Skeletal muscle satellite cell (primary cell): ENCODE results near the gene CDK5R2.

Experiments
- H3K27me3 ChIP-seq: 2 replicates; pipeline ENCODE4 v1.7.0; 2013; ENCODE audit warnings: low read length; ENCODE audit not compliant: control insufficient read depth, insufficient read depth
- H3K36me3 ChIP-seq: 2 replicates; pipeline ENCODE4 v1.7.0; 2013; ENCODE audit warnings: mild to moderate bottlenecking, control low read depth, low read length; ENCODE audit not compliant: insufficient read depth
- H3K4me1 ChIP-seq: 2 replicates; pipeline ENCODE4 v1.7.0; 2013; ENCODE audit warnings: low read length; ENCODE audit not compliant: control insufficient read depth, insufficient read depth
- H3K4me2 ChIP-seq: 2 replicates; pipeline ENCODE4 v1.7.0; 2013; ENCODE audit warnings: mild to moderate bottlenecking, low read length
- H3K4me3 ChIP-seq: 2 replicates; pipeline ENCODE4 v1.7.0; 2013; ENCODE audit warnings: low read length
- H3K9ac ChIP-seq: 2 replicates; pipeline ENCODE4 v1.7.0; 2013; ENCODE audit warnings: mild to moderate bottlenecking, low read depth, low read length, moderate library complexity
- H3K9me3 ChIP-seq: replicated peaks from 2 replicates; pipeline ENCODE4 v1.7.0; 2013; ENCODE audit warnings: mild to moderate bottlenecking, control low read depth, low read length

The CDK5R2 gene

GRCh38 chr2:218983934-218984238 is 24.4 kb downstream of the CDK5R2 start:
- Histone ChIP-seq H3K4me2 (no peak overlapping the region), H3K4me1 (peaks cover 9% of the 10 kb centered on the region), H3K9ac (no peak overlapping the region), H3K36me3 (no peaks in the 10 kb centered on the region), H3K27me3 (peaks cover 76% of the 10 kb centered on the region), H3K4me3 (no peak overlapping the region), H3K9me3 (no peaks in the 10 kb centered on the region)

DNA sequence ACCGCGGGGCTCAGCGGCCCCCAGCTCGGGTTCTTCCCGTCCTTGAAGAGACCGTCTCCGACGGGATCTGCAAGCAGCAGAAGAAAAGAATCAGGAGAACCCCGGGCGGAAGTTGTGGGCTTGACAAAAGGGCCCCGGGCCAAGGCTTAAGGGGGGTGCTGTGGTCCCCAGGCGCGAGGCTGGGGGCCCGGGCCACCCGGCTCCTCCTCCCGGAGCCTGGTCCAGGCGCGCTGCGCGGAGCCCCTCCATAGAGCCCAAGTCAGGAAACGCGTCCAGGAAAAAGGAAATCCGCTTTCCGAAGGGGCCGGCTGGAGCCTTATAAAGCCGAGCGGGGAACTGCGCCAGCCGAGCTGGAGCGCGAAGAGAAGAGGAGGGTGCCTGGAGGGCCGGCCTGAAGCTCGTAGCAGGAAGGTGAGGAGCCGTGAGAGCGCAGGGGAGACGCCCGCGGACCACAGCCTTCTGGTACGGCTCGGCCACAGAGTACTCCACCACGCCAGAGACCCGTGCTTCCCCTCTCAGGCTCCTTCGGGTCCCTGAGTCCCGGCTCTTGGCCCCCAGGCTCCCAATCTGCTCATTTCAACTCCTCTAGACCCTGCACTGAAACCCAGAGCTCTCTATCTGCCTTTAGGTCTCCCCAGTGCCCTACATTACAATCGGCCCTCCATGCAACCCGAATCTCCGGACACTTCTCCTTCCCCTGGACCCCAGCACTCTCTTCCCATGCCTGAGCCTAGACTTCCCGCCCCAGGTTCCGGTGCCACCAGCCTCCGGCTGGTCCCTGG is 25.0 kb downstream of the CDK5R2 start:
- Histone ChIP-seq H3K27me3 (peaks cover 82% of the 10 kb centered on the region), H3K4me3 (no peak overlapping the region), H3K36me3 (no peaks in the 10 kb centered on the region), H3K9me3 (no peaks in the 10 kb centered on the region), H3K4me2 (peak overlapping the region; percentile 11), H3K4me1 (peaks cover 9% of the 10 kb centered on the region), H3K9ac (no peak overlapping the region)

- Histone ChIP-seq H3K4me2 (peak within 1 kb of the TSS; percentile 11), H3K4me1 (peaks cover 9% of the 10 kb centered on the region), H3K36me3 (no peaks in the 10 kb centered on the region), H3K27me3 (peaks cover 87% of the 10 kb centered on the region), H3K9me3 (no peaks in the 10 kb centered on the region), H3K9ac (no peak within 1 kb of the TSS), H3K4me3 (no peak within 1 kb of the TSS)
Observed at GRCh38 chr2:218985021-218985324, 25.5 kb downstream of the CDK5R2 start, which contains the start of gene FEV. Gene FEV, minus strand, starts transcription at chr2:218985184. Its CDS starts 109 bp downstream, at chr2:218985075.

- Histone ChIP-seq H3K9ac (no peak overlapping the region), H3K9me3 (no peaks in the 10 kb centered on the region), H3K4me3 (no peak overlapping the region), H3K4me2 (no peak overlapping the region), H3K27me3 (peaks cover 92% of the 10 kb centered on the region), H3K4me1 (peaks cover 9% of the 10 kb centered on the region), H3K36me3 (no peaks in the 10 kb centered on the region)
Observed at GRCh38 chr2:218985325-218986091, 26.0 kb downstream of the CDK5R2 start.

DNA sequence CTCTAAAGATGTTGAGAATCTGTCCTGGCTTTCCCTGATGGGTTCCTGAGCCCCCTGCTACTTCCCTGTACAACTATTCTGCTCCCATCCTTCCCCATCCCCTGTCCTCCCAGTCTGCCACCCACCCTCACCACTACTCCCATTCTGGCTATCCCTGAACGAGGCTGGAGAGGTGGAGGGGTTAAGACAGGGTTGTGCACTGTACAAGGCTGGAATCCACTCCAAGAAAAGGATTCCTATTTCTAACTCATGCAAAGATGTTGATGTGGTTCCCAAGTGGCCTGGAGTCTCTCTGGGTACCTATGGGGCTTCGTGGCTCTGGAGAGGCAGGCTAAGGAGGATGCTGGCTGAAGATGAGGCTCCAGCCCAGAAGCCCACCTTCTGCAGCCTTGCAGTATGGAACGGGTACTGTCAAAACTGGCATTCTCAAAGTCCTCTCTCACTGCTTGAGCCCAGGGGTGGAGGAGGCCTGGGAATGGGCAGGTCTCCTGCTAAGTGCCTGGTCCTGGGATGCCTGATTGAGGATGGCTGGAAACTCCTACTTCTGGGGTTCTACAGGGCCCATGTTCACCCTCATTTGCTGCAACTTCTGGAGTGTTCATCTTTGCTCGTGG is 26.8 kb downstream of the CDK5R2 start:
- H3K9me3 ChIP-seq, result no peaks in the 10 kb centered on the region
- H3K27me3 ChIP-seq, result peaks cover 93% of the 10 kb centered on the region
- no peak overlapping the region for H3K4me2 ChIP-seq
- no peak overlapping the region for H3K4me3 ChIP-seq
- no peaks in the 10 kb centered on the region for H3K36me3 ChIP-seq
- no peak overlapping the region for H3K9ac ChIP-seq
- peaks cover 9% of the 10 kb centered on the region for H3K4me1 ChIP-seq

- Histone ChIP-seq H3K4me3 (no peak overlapping the region), H3K4me2 (no peak overlapping the region), H3K36me3 (no peaks in the 10 kb centered on the region), H3K9me3 (no peaks in the 10 kb centered on the region), H3K9ac (no peak overlapping the region), H3K27me3 (peaks cover 93% of the 10 kb centered on the region), H3K4me1 (peaks cover 3% of the 10 kb centered on the region)
Observed at GRCh38 chr2:218988164-218988563, 28.7 kb downstream of the CDK5R2 start.

- no peak overlapping the region for H3K9ac ChIP-seq
Observed at GRCh38 chr2:218988650-218989049, 29.2 kb downstream of the CDK5R2 start.

DNA sequence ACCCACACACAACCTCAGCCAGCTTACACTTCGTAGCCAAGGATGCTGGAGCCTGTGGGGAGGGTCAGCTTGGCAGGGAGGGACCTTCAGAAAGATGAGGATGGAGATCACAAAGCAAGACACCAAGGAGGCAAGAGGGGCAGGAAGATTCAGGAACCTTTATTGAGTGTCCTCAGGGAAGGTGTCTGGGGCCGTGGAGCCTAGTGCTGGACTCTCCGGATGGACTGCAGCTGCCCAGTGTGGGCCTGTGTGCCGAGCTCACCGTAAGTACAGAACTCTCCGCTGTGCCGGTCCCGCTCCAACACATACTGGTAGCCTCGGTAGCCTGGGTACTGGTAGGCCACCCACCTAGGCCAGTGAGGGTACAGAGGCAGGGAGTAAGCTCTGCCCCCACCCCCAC is 30.6 kb downstream of the CDK5R2 start:
- Histone ChIP-seq H3K4me2 (no peak overlapping the region), H3K9me3 (no peaks in the 10 kb centered on the region), H3K4me1 (peaks cover 10% of the 10 kb centered on the region), H3K9ac (no peak overlapping the region), H3K27me3 (peaks cover 94% of the 10 kb centered on the region), H3K4me3 (no peak overlapping the region), H3K36me3 (no peaks in the 10 kb centered on the region)

More at GRCh38 chr2:218988650-218989049, 29.2 kb downstream of the CDK5R2 start:
- H3K27me3 ChIP-seq, result peaks cover 93% of the 10 kb centered on the region
- H3K4me3 ChIP-seq, result no peak overlapping the region
- peaks cover 8% of the 10 kb centered on the region for H3K4me1 ChIP-seq
- H3K9me3 ChIP-seq, result no peaks in the 10 kb centered on the region
- H3K4me2 ChIP-seq, result no peak overlapping the region
- no peaks in the 10 kb centered on the region for H3K36me3 ChIP-seq

DNA sequence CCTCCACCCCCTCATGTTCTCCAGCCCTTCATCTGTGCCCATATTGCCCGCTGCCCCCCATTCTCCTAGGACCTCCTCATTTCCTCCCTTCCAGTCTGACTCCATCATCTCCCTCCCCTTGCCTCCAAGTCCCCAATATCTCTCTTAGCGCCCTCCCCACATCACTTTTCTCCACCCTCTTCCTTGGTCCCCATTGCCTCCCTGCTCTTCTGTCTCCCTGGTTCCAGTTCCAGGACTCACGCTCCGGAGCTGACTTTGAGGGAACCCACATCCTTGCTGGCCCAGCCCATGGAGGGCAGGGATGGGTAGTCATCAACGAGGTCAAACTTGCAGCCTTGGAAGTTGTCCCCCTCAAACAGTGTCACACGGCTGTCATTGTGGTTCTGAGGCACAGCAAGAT is 31.1 kb downstream of the CDK5R2 start:
- H3K9ac ChIP-seq, result no peak overlapping the region

GRCh38 chr2:218991674-218992168 is 32.3 kb downstream of the CDK5R2 start:
- H3K27me3 ChIP-seq, result peaks cover 94% of the 10 kb centered on the region

More for the DNA sequence above, 31.1 kb downstream of the CDK5R2 start:
- Histone ChIP-seq H3K4me2 (no peak overlapping the region), H3K27me3 (peaks cover 96% of the 10 kb centered on the region), H3K9me3 (no peaks in the 10 kb centered on the region), H3K4me1 (peaks cover 10% of the 10 kb centered on the region), H3K36me3 (no peaks in the 10 kb centered on the region), H3K4me3 (no peak overlapping the region)

DNA sequence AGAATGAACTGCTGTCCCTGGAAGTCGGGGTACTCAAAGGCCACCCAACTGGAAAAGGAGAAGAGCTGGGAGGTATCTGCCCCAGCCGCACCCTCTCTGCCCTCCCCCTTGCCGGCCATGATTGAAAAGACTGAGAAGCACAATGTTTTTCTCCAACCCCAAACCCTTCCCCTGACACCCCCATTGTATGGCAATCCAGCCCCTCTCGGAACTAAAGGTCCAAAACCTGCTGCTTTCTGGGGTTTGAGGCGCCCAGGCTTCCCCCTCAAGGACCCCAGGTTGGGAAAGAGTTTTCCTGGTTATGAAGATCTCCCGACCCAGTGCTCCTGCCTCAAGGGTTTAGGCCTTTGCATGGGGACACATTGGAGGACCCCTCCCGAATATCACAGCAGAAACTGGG is 32.7 kb downstream of the CDK5R2 start:
- no peak overlapping the region for H3K9ac ChIP-seq
- H3K9me3 ChIP-seq, result no peaks in the 10 kb centered on the region
- no peak overlapping the region for H3K4me2 ChIP-seq
- no peaks in the 10 kb centered on the region for H3K36me3 ChIP-seq
- H3K4me1 ChIP-seq, result peaks cover 21% of the 10 kb centered on the region
- no peak overlapping the region for H3K4me3 ChIP-seq
- peaks cover 93% of the 10 kb centered on the region for H3K27me3 ChIP-seq

More at GRCh38 chr2:218991674-218992168, 32.3 kb downstream of the CDK5R2 start:
- Histone ChIP-seq H3K9ac (no peak overlapping the region), H3K36me3 (no peaks in the 10 kb centered on the region), H3K9me3 (no peaks in the 10 kb centered on the region), H3K4me1 (peaks cover 21% of the 10 kb centered on the region), H3K4me2 (no peak overlapping the region), H3K4me3 (no peak overlapping the region)
